H9 (cell line): ENCODE data around the gene AGMO. TPM values are rescaled to one million over a fixed set of nuclear protein-coding genes. Genes with fewer than 3 reads are reported as not detected.

ENCODE experiments used
- DNase-seq: peaks from one replicate; pipeline ENCODE4 v3.0.0-alpha.2; 2017
- H2AFZ ChIP-seq: one replicate; pipeline ENCODE4 v1.6.1; 2013; ENCODE audit warnings: mild to moderate bottlenecking, low read length, control low read depth, moderate library complexity
- H2AK5ac ChIP-seq: 2 replicates; pipeline ENCODE4 v1.6.1; 2013; ENCODE audit warnings: low read length, control low read depth, mixed read lengths; ENCODE audit not compliant: insufficient read length
- H2BK120ac ChIP-seq: one replicate; pipeline ENCODE4 v1.6.1; 2013; ENCODE audit warnings: low read depth, mild to moderate bottlenecking, low read length, control low read depth, inconsistent platforms; ENCODE audit not compliant: poor library complexity, severe bottlenecking
- H2BK12ac ChIP-seq: 2 replicates; pipeline ENCODE4 v1.6.1; 2013; ENCODE audit warnings: low read length, control low read depth, mixed read lengths, low read depth; ENCODE audit not compliant: insufficient read length
- H2BK15ac ChIP-seq: 2 replicates; pipeline ENCODE4 v1.6.1; 2013; ENCODE audit warnings: low read depth, low read length, control low read depth
- H2BK20ac ChIP-seq: one replicate; pipeline ENCODE4 v1.6.1; 2013; ENCODE audit warnings: low read depth, mild to moderate bottlenecking, low read length, control low read depth, inconsistent platforms; ENCODE audit not compliant: poor library complexity, severe bottlenecking
- H2BK5ac ChIP-seq: 2 replicates; pipeline ENCODE4 v1.6.1; 2013; ENCODE audit warnings: low read length, control low read depth, mixed read lengths; ENCODE audit not compliant: insufficient read length
- H3K14ac ChIP-seq: 2 replicates; pipeline ENCODE4 v1.6.1; 2013; ENCODE audit warnings: low read length, control low read depth; ENCODE audit not compliant: insufficient read depth
- H3K18ac ChIP-seq: 2 replicates; pipeline ENCODE4 v1.6.1; 2013; ENCODE audit warnings: low read depth, mild to moderate bottlenecking, mixed read lengths, low read length, control low read depth; ENCODE audit not compliant: insufficient read length
- H3K23ac ChIP-seq: 2 replicates; pipeline ENCODE4 v1.6.1; 2013; ENCODE audit warnings: low read length, control low read depth, mixed read lengths, low read depth; ENCODE audit not compliant: insufficient read length
- H3K23me2 ChIP-seq: 2 replicates; pipeline ENCODE4 v1.6.1; 2013; ENCODE audit warnings: low read depth, mild to moderate bottlenecking, mixed read lengths, low read length, control low read depth; ENCODE audit not compliant: insufficient read length, poor library complexity, severe bottlenecking
- H3K27ac ChIP-seq: 2 replicates; pipeline ENCODE4 v1.5.1; 2013; ENCODE audit warnings: low read length, control low read depth, mixed read lengths, low read depth; ENCODE audit not compliant: insufficient read length
- H3K27me3 ChIP-seq: 2 replicates; pipeline ENCODE4 v1.6.1; 2013; ENCODE audit warnings: low read length, control low read depth, inconsistent platforms; ENCODE audit not compliant: insufficient read depth
- H3K4ac ChIP-seq: 2 replicates; pipeline ENCODE4 v1.6.1; 2013; ENCODE audit warnings: low read depth, mild to moderate bottlenecking, control low read depth, inconsistent platforms, low read length, moderate library complexity
- H3K4me1 ChIP-seq: 2 replicates; pipeline ENCODE4 v1.6.1; 2013; ENCODE audit warnings: low read length, control low read depth, inconsistent platforms; ENCODE audit not compliant: insufficient read depth
- H3K4me2 ChIP-seq: 2 replicates; pipeline ENCODE4 v1.6.1; 2013; ENCODE audit warnings: low read length, control low read depth, mixed read lengths; ENCODE audit not compliant: insufficient read length, insufficient read depth
- H3K56ac ChIP-seq: 2 replicates; pipeline ENCODE4 v1.6.1; 2013; ENCODE audit warnings: low read depth, mild to moderate bottlenecking, mixed read lengths, low read length, control low read depth; ENCODE audit not compliant: insufficient read length
- H3K79me1 ChIP-seq: 2 replicates; pipeline ENCODE4 v1.6.1; 2013; ENCODE audit warnings: low read depth, mild to moderate bottlenecking, moderate library complexity, low read length, control low read depth, inconsistent platforms; ENCODE audit not compliant: insufficient read depth, poor library complexity, severe bottlenecking
- H3K79me2 ChIP-seq: 2 replicates; pipeline ENCODE4 v1.6.1; 2013; ENCODE audit warnings: low read length, control low read depth, inconsistent platforms; ENCODE audit not compliant: insufficient read depth
- H3K9ac ChIP-seq: 2 replicates; pipeline ENCODE4 v1.6.1; 2013; ENCODE audit warnings: low read length, control low read depth, mixed read lengths; ENCODE audit not compliant: insufficient read length; ENCODE audit errors: extremely low read depth
- H3K9me3 ChIP-seq: one replicate; pipeline ENCODE4 v1.6.1; 2013; ENCODE audit warnings: low read depth, low read length, inconsistent platforms; ENCODE audit not compliant: control insufficient read depth
- H3T11ph ChIP-seq: one replicate; pipeline ENCODE4 v1.6.1; 2013; ENCODE audit warnings: mild to moderate bottlenecking, low read length, control low read depth, inconsistent platforms
- H4K20me1 ChIP-seq: one replicate; pipeline ENCODE4 v1.6.1; 2013; ENCODE audit not compliant: control insufficient read depth, insufficient read length, insufficient read depth
- H4K5ac ChIP-seq: 2 replicates; pipeline ENCODE4 v1.6.1; 2013; ENCODE audit warnings: low read depth, mild to moderate bottlenecking, mixed read lengths, low read length, control low read depth; ENCODE audit not compliant: insufficient read length
- H4K8ac ChIP-seq: replicated peaks from 2 replicates; pipeline ENCODE4 v1.6.1; 2013; ENCODE audit warnings: low read length, control low read depth, mixed read lengths, low read depth; ENCODE audit not compliant: insufficient read length
- H4K91ac ChIP-seq: 2 replicates; pipeline ENCODE4 v1.6.1; 2013; ENCODE audit warnings: low read depth, mild to moderate bottlenecking, moderate library complexity, mixed read lengths, low read length, control low read depth; ENCODE audit not compliant: insufficient read length
- H3K27ac Mint-ChIP-seq, 3 experiments: 2 replicates in 2 of 3; 3 replicates in 1 of 3; pipeline ENCODE4 v1.8.0; 2020 to 2021; ENCODE audit warnings: mixed read lengths in 3 of 3, mild to moderate bottlenecking in 1 of 3, moderate library complexity in 1 of 3
- H3K27me3 Mint-ChIP-seq: 2 replicates; pipeline ENCODE4 v1.8.0; 2021; ENCODE audit warnings: low read depth, mild to moderate bottlenecking, moderate library complexity, mixed read lengths
- H3K36me3 Mint-ChIP-seq, 3 experiments: 2 replicates in 2 of 3; 3 replicates in 1 of 3; pipeline ENCODE4 v1.8.0; 2020 to 2021; ENCODE audit warnings: low read depth in 3 of 3, mixed read lengths in 3 of 3; ENCODE audit not compliant: insufficient read depth in 1 of 3
- H3K4me1 Mint-ChIP-seq, 2 experiments: 2 replicates each; pipeline ENCODE4 v1.8.0; 2020; ENCODE audit warnings: mixed read lengths in 2 of 2
- H3K4me3 Mint-ChIP-seq, 2 experiments: 2 replicates in 1 of 2; 3 replicates in 1 of 2; pipeline ENCODE4 v1.8.0; 2020 to 2021; ENCODE audit warnings: mild to moderate bottlenecking in 2 of 2, mixed read lengths in 2 of 2, moderate library complexity in 1 of 2
- H3K9me3 Mint-ChIP-seq, 2 experiments: 2 replicates in 1 of 2; 3 replicates in 1 of 2; pipeline ENCODE4 v1.8.0; 2020; ENCODE audit warnings: mild to moderate bottlenecking in 2 of 2, mixed read lengths in 2 of 2, moderate library complexity in 1 of 2
- CTCF ChIP-seq: fragments of 200-600 bp; sonication (generic); conservative IDR thresholded peaks from 3 replicates; pipeline ENCODE4 v1.8.0; 2021; ENCODE audit warnings: antibody characterized with exemption, mild to moderate bottlenecking
- WGBS: extraction: QIAGEN DNeasy Blood & Tissue Kit; methylation state at CpG from one replicate; pipeline ENCODE4 v1.1.7; 2013; ENCODE audit warnings: missing lambda C conversion rate, low lambda C conversion rate, mixed read lengths; ENCODE audit not compliant: insufficient read length; ENCODE audit errors: extremely low coverage; 5-methylcytosine and 5-hydroxymethylcytosine counted together
- total RNA-seq: library from RNA; stranded (reverse); gene quantifications from 2 replicates; pipeline ENCODE4 v1.2.1, GENCODE V29; 2021

AGMO gene
- total RNA-seq, 1 experiment from 2014 or later, result 0.70 TPM

- Histone ChIP-seq H3K56ac (no peak overlapping the region), H2BK15ac (no peak overlapping the region), H3K27ac (no peak overlapping the region), H3K4me2 (no peak overlapping the region), H4K20me1 (no peaks in the 10 kb centered on the region), H3K9me3 (no peaks in the 10 kb centered on the region), H3K9ac (no peak overlapping the region), H3K23me2 (no peaks in the 10 kb centered on the region), H2BK5ac (no peak overlapping the region), H3K4ac (no peak overlapping the region), H2BK12ac (no peak overlapping the region), H4K91ac (no peak overlapping the region), H3K23ac (no peak overlapping the region), H3K79me2 (no peaks in the 10 kb centered on the region), H4K5ac (no peak overlapping the region), H2BK20ac (no peak overlapping the region), H3K14ac (no peak overlapping the region), H2BK120ac (no peak overlapping the region), H3K18ac (no peak overlapping the region), H3K4me1 (no peaks in the 10 kb centered on the region), H3K79me1 (no peaks in the 10 kb centered on the region), H2AFZ (no peak overlapping the region), H4K8ac (no peak overlapping the region), H2AK5ac (no peak overlapping the region), H3K27me3 (no peaks in the 10 kb centered on the region), H3T11ph (no peak overlapping the region)
- no peak for TF ChIP-seq CTCF
- no peak for DNase-seq
- H3K4me1 Mint-ChIP-seq, result no peaks in the 10 kb centered on the region
- no peaks in the 10 kb centered on the region for H3K27me3 Mint-ChIP-seq
- H3K4me3 Mint-ChIP-seq, result no peak overlapping the region
- WGBS, result no CpG with 5 or more reads among the region's 2 CpGs
- H3K27ac Mint-ChIP-seq, result no peak overlapping the region
- peaks cover 0 to 2% (median 0%) of the 10 kb centered on the region in 3 experiments; a peak in 1 of 7 replicates for H3K36me3 Mint-ChIP-seq
- H3K9me3 Mint-ChIP-seq, result no peaks in the 10 kb centered on the region; a peak in 1 of 5 replicates
These were observed 183.2 kb downstream of the AGMO start for GRCh38 chr7:15378494-15379145.
